GM23248 (cell line): ENCODE data around the gene POLRMT.

Source experiments
- EZH2 ChIP-seq: fragments of 200-600 bp; sonication (generic); IDR thresholded peaks from 2 replicates; pipeline ENCODE4 v1.6.1; 2018; ENCODE audit warnings: antibody characterized with exemption, mild to moderate bottlenecking; ENCODE audit not compliant: insufficient read depth, poor library complexity, severe bottlenecking
- EZH2phosphoT487 ChIP-seq: fragments of 200-600 bp; sonication (generic); IDR thresholded peaks from 2 replicates; pipeline ENCODE4 v1.6.1; 2018; ENCODE audit warnings: antibody characterized with exemption, moderate library complexity, mild to moderate bottlenecking, low read depth; ENCODE audit not compliant: insufficient read depth

DNA sequence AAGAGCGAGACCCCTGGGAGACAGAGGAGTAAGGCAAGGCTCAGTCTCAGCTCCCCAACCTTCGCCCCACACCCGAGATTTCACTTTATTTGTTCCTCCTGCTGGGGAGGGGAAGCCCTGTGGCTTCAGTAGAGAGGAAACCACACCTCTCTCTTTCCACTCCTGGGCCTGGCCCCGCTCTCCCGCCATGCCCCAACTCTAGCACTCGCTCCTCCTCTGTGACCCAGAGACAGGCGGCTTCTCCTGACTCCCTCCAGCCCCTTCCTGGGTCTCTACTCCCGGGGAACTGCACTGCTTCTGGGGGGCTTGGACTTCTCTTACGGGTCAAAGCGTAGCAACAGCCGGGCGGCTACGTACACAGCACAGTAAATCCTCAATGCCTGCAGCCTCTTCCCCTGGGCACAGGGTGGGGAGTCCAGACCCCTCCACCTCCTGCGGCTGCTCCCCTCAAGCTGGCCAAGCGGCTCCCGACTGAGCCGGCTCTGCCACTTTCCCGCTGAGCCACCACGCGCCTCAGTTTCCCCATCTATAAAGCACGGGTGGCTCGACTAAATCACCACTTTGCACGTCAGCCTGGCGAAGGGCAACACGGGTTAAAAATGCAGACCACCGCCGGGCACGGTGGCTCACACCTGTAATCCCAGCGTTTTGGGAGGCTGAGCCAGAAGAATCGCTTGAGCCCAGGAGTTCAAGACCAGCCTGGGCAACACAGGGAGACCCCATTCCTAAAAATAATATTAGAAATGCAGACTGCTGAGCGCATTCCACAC lies 28.3 kb upstream of the POLRMT start:
- no peak for TF ChIP-seq EZH2
- no peak for TF ChIP-seq EZH2phosphoT487
